ENCODE measurements around the gene C1D.

DNA sequence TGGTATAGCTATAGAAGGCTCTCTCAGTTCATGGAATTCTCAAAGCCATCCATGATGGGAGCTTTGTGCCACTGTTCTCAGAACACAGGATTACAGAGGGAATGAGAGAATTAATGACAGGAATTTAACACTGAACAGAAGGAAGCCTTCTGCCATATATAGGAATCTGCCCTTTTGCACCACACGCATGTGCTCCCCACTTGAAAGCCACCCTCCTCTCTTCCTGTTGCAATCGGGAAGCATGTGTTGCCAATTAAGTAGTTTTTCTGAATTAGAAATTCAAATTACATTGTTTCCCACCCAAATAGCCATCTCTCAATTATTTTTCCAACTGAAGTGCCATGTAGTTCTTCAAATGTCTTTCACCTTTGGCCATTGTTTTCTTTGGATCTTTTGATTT, 71.3 kb downstream of the C1D start:
- TF ChIP-seq CTCF (IDR thresholded peaks at IDR 0.05 in 2 of 3, conservative IDR thresholded peaks at IDR 0.05 in 1 of 3; ENCODE audit: borderline replicate concordance in 1 of 3, insufficient read depth in 1 of 3, low read depth in 2 of 3, low read length in 2 of 3) (no peak), POLR2A (IDR thresholded peaks at IDR 0.05; ENCODE audit: borderline replicate concordance, extremely low read depth, insufficient read depth, insufficient read length) (no peak), CEBPB (IDR thresholded peaks at IDR 0.05; ENCODE audit: low read depth) (no peak), ELF1 (IDR thresholded peaks at IDR 0.05; ENCODE audit: borderline replicate concordance, low read depth) (no peak)
- TF ChIP-seq, protein P1, sequence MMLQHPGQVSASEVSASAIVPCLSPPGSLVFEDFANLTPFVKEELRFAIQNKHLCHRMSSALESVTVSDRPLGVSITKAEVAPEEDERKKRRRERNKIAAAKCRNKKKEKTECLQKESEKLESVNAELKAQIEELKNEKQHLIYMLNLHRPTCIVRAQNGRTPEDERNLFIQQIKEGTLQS (IDR thresholded peaks at IDR 0.05), result no peak
